NCI-H460 (cell line): ENCODE data around the gene PYURF. TPM values are rescaled to one million over a fixed set of nuclear protein-coding genes. Genes with fewer than 3 reads are reported as not detected.

Experiments used
- DNase-seq: peaks from one replicate; pipeline ENCODE4 v3.0.0-alpha.2; 2016; ENCODE audit warnings: low read depth; ENCODE audit errors: extremely low read depth
- polyA plus RNA-seq: library from polyadenylated mRNA; depleted of rRNA; stranded (reverse); fragments of >200 nt; gene quantifications from 2 replicates; pipeline ENCODE4 v1.2.3, GENCODE V29; 2014; cell fraction: nucleus; rRNA removed
- total RNA-seq: library from RNA; depleted of rRNA; stranded (reverse); fragments of >200 nt; shearing (Covaris generic); gene quantifications from 2 replicates; pipeline ENCODE4 v1.2.3, GENCODE V29; 2014; rRNA removed

PYURF gene
- 85.4 and 86.1 TPM in 2 replicates for total RNA-seq
- 129 and 133 TPM in 2 replicates for polyA plus RNA-seq

GRCh38 chr4:88523325-88524129 is at the start of gene PYURF:
TSS of gene PYURF (minus strand) at chr4:88523776. CDS start at chr4:88523700, 76 bp downstream.
- DNase-seq: peak; percentile 87

DNA sequence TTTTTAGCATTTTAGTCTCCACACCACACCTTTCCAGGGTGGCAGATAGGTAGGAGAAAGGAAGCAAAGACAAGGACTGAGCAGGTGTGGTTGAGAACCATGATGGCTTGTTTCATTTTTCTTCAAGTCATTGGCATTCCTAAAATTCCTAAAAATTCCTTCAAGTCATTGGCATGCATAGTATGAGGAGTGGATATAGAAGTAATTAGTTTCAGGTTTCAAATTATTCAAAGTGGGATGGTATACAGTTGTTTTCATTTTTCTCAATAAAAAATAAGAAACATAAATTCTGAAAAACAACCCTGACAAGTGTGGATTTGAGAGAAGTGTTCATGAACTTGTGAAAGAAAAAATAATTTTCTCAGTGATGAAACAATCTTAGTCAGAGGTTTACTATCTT is 46.4 kb upstream of the PYURF start:
- no peak for DNase-seq

- DNase-seq: no peak
Observed at GRCh38 chr4:88567591-88567990, 44.0 kb upstream of the PYURF start.

DNA sequence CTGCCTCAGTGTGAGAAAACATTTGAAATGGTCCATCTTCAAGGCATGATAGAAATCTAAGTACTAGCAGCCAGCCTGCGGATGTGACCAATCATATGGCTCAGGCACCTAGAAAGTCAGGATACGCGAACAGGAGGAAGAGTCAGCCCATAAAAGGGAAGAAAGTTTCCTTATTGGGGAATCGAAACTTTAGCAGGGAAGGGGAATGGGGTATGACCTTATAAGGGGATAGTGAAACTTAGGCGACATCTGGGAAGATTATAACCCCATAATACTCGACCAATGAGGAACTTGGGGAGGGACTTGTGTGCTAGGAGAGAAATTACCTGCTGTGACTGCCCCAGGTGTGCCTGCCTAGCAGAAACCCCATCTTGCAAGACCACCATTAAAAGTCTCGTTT is 26.2 kb upstream of the PYURF start:
- DNase-seq: no peak

- peak; percentile 25 for DNase-seq
Observed at GRCh38 chr4:88539322-88540068, 15.9 kb upstream of the PYURF start.

- DNase-seq: no peak
Observed at GRCh38 chr4:88537709-88538108, 14.1 kb upstream of the PYURF start.

GRCh38 chr4:88535090-88535755 is 11.6 kb upstream of the PYURF start:
- DNase-seq: no peak

DNA sequence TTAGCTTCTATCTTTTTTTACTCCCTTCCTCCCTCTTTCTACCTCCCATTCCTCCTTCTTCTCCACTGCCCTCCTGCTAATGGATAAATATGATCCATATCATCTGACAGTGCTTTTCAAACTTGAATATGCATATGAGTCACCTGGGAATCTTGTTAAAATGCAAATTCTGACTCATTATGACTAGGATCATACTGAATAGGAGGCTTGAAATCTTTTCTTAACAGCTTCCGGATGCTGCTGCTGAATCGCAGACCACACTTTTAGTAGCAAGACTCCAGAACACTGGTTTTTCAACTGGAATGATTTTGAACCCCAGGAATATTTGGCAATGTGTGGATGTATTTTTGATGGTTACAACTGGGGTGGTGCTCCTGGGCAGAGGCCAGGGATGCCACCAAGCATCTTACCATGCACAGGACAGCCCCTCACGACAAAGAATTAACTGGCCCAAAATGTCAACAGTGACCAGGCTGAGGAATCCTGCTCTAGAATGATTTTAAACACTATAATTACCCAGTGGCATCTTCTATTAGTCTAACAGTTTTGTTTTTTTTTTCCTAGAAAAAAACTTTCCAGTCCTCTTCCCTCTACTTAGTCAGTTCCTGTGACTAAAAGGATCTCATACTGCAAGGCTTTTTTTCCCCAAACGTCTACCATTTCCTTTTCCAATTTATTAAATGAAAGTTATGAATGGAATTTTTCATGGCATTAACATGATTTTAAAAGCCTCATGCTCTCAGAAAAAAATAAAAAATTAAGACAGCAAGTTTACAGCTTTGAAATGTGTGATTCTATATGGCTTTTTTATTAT is 10.6 kb upstream of the PYURF start:
- DNase-seq: no peak

- DNase-seq: no peak
Observed at GRCh38 chr4:88533088-88533790, 9.7 kb upstream of the PYURF start.

DNA sequence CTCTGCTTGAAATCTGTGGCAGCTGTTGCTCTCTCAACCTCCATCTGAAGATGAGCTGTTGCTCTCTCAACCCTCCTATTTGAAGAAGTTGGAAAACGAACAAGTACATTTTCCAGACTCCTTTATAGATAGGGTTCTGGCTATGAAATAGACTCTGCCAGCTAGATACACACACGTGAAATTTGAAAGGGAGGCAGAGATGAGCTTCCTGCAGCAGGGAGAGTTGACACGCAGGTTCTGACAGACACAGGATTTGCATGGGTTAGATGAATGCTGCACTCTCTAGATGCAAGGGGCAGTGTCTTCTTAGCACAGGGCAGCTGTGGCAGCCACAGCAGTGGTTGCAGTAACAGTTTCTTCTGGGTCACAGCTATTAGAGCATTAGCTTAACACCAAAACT is 8.0 kb upstream of the PYURF start:
- no peak for DNase-seq

- no peak for DNase-seq
Observed at GRCh38 chr4:88528861-88529260, 5.3 kb upstream of the PYURF start.

DNA sequence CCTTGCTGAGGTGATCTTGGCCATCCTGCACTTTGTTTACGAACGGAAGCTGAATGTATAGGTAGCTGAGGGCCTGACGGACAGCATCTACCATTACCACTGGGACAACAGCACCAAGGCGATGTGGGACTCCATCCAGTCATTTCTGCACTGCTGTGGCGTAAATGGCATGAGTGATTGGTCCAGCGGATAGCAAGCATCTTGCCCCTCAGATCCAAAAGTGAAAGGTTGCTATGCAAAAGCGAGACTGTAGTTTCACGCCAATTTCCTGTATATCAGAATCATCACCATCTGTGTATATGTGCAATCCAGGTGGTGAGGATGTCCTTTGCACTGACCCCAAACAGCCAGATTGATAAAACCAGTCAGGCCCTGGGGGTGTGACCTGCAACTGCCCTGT is 4.2 kb upstream of the PYURF start:
- no peak for DNase-seq

DNA sequence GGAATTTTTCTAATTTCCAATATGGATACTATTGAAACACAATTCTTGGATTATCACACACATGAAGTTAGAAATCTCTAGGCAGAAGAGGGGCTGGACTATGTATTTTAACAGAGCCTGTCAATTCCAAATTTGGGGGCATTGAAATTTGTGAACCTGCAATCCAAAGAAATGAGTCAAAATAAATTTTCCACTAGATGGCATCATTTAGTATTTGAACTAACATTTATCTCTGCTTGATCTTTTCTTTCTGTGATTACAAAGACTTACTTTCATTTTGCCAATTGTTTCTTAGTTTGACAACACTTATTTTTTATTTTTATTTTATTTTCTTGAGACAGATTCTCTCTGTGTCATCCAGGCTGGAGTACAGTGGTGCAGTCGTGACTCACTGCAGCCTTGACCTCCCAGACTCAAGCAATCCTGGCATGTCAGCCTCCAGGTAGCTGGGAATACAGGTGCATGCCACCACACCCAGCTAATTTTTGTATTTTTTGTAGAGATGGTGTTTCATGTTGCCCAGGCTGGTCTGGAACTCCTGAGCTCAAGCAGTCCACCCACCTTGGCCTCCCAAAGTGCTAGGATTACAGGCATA is 2.7 kb upstream of the PYURF start:
- no peak for DNase-seq

DNA sequence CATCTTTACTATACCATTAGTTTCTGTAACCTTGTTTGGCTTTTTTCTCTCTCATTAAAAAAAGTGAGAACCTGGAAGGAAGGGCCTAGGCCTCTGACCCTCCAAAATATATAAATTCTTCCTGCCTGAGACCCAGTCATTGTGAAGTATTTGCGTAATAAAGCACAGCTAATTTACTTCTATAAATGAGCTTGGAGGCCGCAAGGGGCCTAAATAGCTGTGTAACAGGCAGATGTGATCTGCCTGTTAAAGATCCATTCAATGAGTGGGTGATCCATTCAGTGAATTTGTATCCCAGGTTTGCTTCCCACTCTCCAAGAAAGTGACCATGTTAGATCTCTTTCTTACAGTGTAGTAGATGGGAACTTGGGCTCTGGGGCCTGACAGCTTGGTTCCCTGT is 595 bp upstream of the PYURF start:
- no peak for DNase-seq

DNA sequence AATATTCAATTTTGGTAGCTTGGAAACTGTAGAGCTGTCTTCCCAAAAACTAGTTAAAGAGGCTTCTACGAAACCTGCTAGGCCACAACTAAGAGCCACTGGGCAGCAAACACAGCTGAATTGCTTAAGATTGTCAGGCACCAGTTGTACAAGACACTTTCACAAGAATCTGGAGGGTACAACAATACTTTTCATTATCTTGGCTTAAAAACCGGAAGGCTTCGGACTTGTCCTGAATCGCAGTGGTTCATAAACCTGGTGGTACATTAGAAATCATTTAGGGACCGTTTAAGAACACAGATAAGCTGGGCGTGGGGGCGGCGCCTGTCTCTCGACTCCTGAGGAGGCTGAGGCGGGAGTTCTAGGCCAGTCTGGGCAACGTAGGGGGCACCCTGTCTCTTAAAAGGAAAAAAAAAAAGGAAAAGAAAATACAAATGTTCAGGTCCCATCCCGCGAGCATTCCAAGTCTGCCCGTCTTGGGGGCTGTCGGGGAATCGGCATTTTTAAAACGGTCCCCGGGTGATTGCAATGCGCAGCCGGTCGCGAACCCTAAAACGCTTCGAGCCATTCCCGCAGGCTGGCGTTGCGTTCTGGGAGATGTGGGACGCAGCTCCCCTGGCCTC is 763 bp downstream of the PYURF start:
- no peak for DNase-seq

GRCh38 chr4:88518911-88519310 is 4.7 kb downstream of the PYURF start:
- DNase-seq: no peak

DNA sequence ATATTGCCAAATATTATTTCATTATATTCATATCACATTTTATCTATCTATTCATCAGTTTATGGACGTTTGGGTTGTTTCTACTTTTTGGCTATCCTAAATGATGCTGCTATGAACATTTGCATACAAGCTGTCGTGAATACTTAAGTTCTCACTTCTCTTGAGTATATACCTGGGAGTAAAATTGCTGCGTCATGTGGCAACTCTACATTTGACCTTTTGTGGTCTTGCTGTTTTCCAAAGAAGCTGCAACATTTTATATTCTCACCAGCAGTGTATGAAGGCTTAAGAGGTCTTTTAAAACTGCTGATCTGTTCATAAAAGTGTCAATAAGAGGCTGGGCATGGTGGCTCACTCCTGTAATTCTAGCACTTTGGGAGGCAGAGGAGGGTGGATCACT is 5.8 kb downstream of the PYURF start:
- no peak for DNase-seq

- no peak for DNase-seq
Observed at GRCh38 chr4:88516746-88517145, 6.8 kb downstream of the PYURF start.
